Measurements from ENCODE around the gene FAM118B. TPM values are rescaled to one million over a fixed set of nuclear protein-coding genes. Genes with fewer than 3 reads are reported as not detected.

FAM118B gene
- polyA plus RNA-seq (2011; rRNA removed) = 29.5 and 36.7 TPM in 2 replicates
- polyA minus RNA-seq (2011; rRNA and poly(A)+ RNA removed) = 13.4 and 17.7 TPM in 2 replicates

- ChIA-PET POLR2A (interaction anchor here (0.6 to 1.1 kb wide), 6 partner anchors 10 to 704 kb away, joined by 3 to 11 read pairs (median 4); partner anchors contain the start of genes FOXRED1 and SRPRA), CTCF (interaction anchor here (0.5 to 0.6 kb wide), 2 partner anchors 44 to 331 kb away, joined by 3 to 4 read pairs; no protein-coding TSS in a partner anchor)
- no peaks in the 10 kb centered on the region for H3K27me3 ChIP-seq (ENCODE audit: control insufficient read depth, insufficient read depth, low read length)
- DNase-seq (ENCODE audit: low read depth, low spot score) = peak; percentile 88
- H3K4me3 ChIP-seq (ENCODE audit: low read depth, low read length) = peak within 1 kb of the TSS; percentile 94
- peak within 1 kb of the TSS; percentile 42 for H3K27ac ChIP-seq (ENCODE audit: low read depth, low read length)
- no peak for TF ChIP-seq CTCF (IDR thresholded peaks at IDR 0.05; ENCODE audit: low read depth, low read length)
- H3K9me3 ChIP-seq (ENCODE audit: control insufficient read depth, insufficient read depth, low read length) = no peaks in the 10 kb centered on the region; the same call in 1 of the 2 replicates
Observed at GRCh38 chr11:126211236-126212088, at the start of gene FAM118B, which contains the start of gene RPUSD4. Gene FAM118B, plus strand, starts transcription at chr11:126211782. Its CDS starts 23,220 bp downstream, at chr11:126235002. Gene RPUSD4, minus strand, starts transcription at chr11:126211650. Its CDS starts 12 bp downstream, at chr11:126211638.

GRCh38 chr11:126162306-126163030 is 49.1 kb upstream of the FAM118B start:
- H3K27ac ChIP-seq (ENCODE audit: low read depth, low read length) = peak overlapping the region; percentile 68

GRCh38 chr11:126163074-126163700 is 48.4 kb upstream of the FAM118B start:
- TF ChIP-seq CTCF (IDR thresholded peaks at IDR 0.05; ENCODE audit: low read depth, low read length) = no peak
- Histone ChIP-seq H3K4me3 (ENCODE audit: low read depth, low read length) (no peak overlapping the region), H3K27me3 (ENCODE audit: control insufficient read depth, insufficient read depth, low read length) (peaks cover 20% of the 10 kb centered on the region), H3K27ac (ENCODE audit: low read depth, low read length) (peak overlapping the region; percentile 68), H3K9me3 (ENCODE audit: control insufficient read depth, insufficient read depth, low read length) (peaks cover 3% of the 10 kb centered on the region; the same call in 1 of the 2 replicates)
- CTCF ChIA-PET = interaction anchor here (0.9 to 1.3 kb wide), 3 partner anchors 17 to 31 kb away, joined by 3 to 13 read pairs (median 4); no protein-coding TSS in a partner anchor
- DNase-seq (ENCODE audit: low read depth, low spot score) = peak; percentile 71
- POLR2A ChIA-PET = interaction anchor here (1.7 kb wide), 1 partner anchor 22 kb away, joined by 8 read pairs; no protein-coding TSS in a partner anchor

More at GRCh38 chr11:126162306-126163030, 49.1 kb upstream of the FAM118B start:
- ChIA-PET CTCF (interaction anchor here (0.9 kb wide), 1 partner anchor 16 kb away, joined by 13 read pairs; no protein-coding TSS in a partner anchor), POLR2A (interaction anchor here (1.7 kb wide), 1 partner anchor 22 kb away, joined by 8 read pairs; no protein-coding TSS in a partner anchor)
- no peak for TF ChIP-seq CTCF (IDR thresholded peaks at IDR 0.05; ENCODE audit: low read depth, low read length)
- H3K4me3 ChIP-seq (ENCODE audit: low read depth, low read length) = no peak overlapping the region
- DNase-seq (ENCODE audit: low read depth, low spot score) = no peak
- peaks cover 3% of the 10 kb centered on the region; the same call in 1 of the 2 replicates for H3K9me3 ChIP-seq (ENCODE audit: control insufficient read depth, insufficient read depth, low read length)
- H3K27me3 ChIP-seq (ENCODE audit: control insufficient read depth, insufficient read depth, low read length) = peaks cover 24% of the 10 kb centered on the region

- CTCF ChIA-PET = interaction anchor here (1.0 to 1.3 kb wide), 2 partner anchors 24 to 30 kb away, joined by 3 to 4 read pairs; no protein-coding TSS in a partner anchor
- H3K27me3 ChIP-seq (ENCODE audit: control insufficient read depth, insufficient read depth, low read length) = peaks cover 17% of the 10 kb centered on the region
- no peak overlapping the region for H3K4me3 ChIP-seq (ENCODE audit: low read depth, low read length)
- H3K9me3 ChIP-seq (ENCODE audit: control insufficient read depth, insufficient read depth, low read length) = peaks cover 3% of the 10 kb centered on the region; the same call in 1 of the 2 replicates
- peak overlapping the region; percentile 68 for H3K27ac ChIP-seq (ENCODE audit: low read depth, low read length)
- no peak for DNase-seq (ENCODE audit: low read depth, low spot score)
- TF ChIP-seq CTCF (IDR thresholded peaks at IDR 0.05; ENCODE audit: low read depth, low read length) = no peak
- POLR2A ChIA-PET = interaction anchor here (1.7 kb wide), 1 partner anchor 23 kb away, joined by 8 read pairs; no protein-coding TSS in a partner anchor
Observed at GRCh38 chr11:126163779-126164178, 47.8 kb upstream of the FAM118B start.

Measured in AG04450 (cell line).